GM10847 (cell line): ENCODE measurements around the gene TMEM147.

Source experiments
- POLR2A ChIP-seq: IDR thresholded peaks from 2 replicates; pipeline ENCODE4 v1.6.1; 2011; ENCODE audit not compliant: insufficient read length; ENCODE audit errors: extremely low read depth

Gene TMEM147

GRCh38 chr19:35545001-35545854 is at the start of gene TMEM147:
TSS of gene TMEM147 (plus strand) at chr19:35545626. CDS start at chr19:35545740, 114 bp downstream.
- TF ChIP-seq POLR2A, result peak; percentile 73

- TF ChIP-seq POLR2A, result no peak
These were observed 48.0 kb upstream of the TMEM147 start for GRCh38 chr19:35497406-35497805.

- TF ChIP-seq POLR2A, result no peak
These were observed 47.2 kb upstream of the TMEM147 start for GRCh38 chr19:35498220-35498619.

GRCh38 chr19:35498984-35499527 is 46.4 kb upstream of the TMEM147 start:
- no peak for TF ChIP-seq POLR2A

GRCh38 chr19:35500611-35501010 is 44.8 kb upstream of the TMEM147 start:
- TF ChIP-seq POLR2A, result no peak

- no peak for TF ChIP-seq POLR2A
These were observed 43.7 kb upstream of the TMEM147 start for GRCh38 chr19:35501684-35502083.

GRCh38 chr19:35502751-35503150 is 42.7 kb upstream of the TMEM147 start:
- TF ChIP-seq POLR2A, result no peak

- TF ChIP-seq POLR2A, result no peak
These were observed 39.4 kb upstream of the TMEM147 start for GRCh38 chr19:35506011-35506410.

- TF ChIP-seq POLR2A, result no peak
These were observed 37.9 kb upstream of the TMEM147 start for GRCh38 chr19:35507561-35507960.

- no peak for TF ChIP-seq POLR2A
These were observed 37.3 kb upstream of the TMEM147 start for GRCh38 chr19:35508129-35508528.

GRCh38 chr19:35509018-35509652 is 36.3 kb upstream of the TMEM147 start:
- TF ChIP-seq POLR2A, result no peak

GRCh38 chr19:35509861-35510625 is 35.4 kb upstream of the TMEM147 start:
- no peak for TF ChIP-seq POLR2A

- TF ChIP-seq POLR2A, result no peak
These were observed 34.8 kb upstream of the TMEM147 start for GRCh38 chr19:35510626-35510964.

- no peak for TF ChIP-seq POLR2A
These were observed 34.1 kb upstream of the TMEM147 start for GRCh38 chr19:35511337-35511736.

GRCh38 chr19:35512831-35513627 is 32.4 kb upstream of the TMEM147 start:
- no peak for TF ChIP-seq POLR2A

GRCh38 chr19:35513628-35514281 is 31.7 kb upstream of the TMEM147 start, which contains the start of gene DMKN:
TSS of gene DMKN (minus strand) at chr19:35513649. CDS start at chr19:35513475, 174 bp downstream.
- no peak for TF ChIP-seq POLR2A
